GM12875 (cell line): ENCODE data around the gene SLC7A5.

Experiments
- H3K4me3 ChIP-seq: one replicate; pipeline ENCODE4 v1.5.1; 2011; ENCODE audit warnings: low read depth, low read length, control low read depth
- CTCF ChIP-seq: IDR thresholded peaks from 2 replicates; pipeline ENCODE4 v1.5.1; 2011; ENCODE audit warnings: low read depth, mild to moderate bottlenecking, control low read depth, inconsistent platforms, low read length, moderate library complexity, borderline replicate concordance; ENCODE audit not compliant: insufficient read depth

Gene SLC7A5

GRCh38 chr16:87832741-87833502 is 36.4 kb downstream of the SLC7A5 start:
- H3K4me3 ChIP-seq: no peak overlapping the region
- TF ChIP-seq CTCF: no peak

- TF ChIP-seq CTCF: no peak
These were observed 37.2 kb downstream of the SLC7A5 start for GRCh38 chr16:87832137-87832527.

GRCh38 chr16:87831421-87832136 is 37.7 kb downstream of the SLC7A5 start:
- no peak overlapping the region for H3K4me3 ChIP-seq
- no peak for TF ChIP-seq CTCF

More at GRCh38 chr16:87832137-87832527, 37.2 kb downstream of the SLC7A5 start:
- no peak overlapping the region for H3K4me3 ChIP-seq

- TF ChIP-seq CTCF: no peak
- no peak overlapping the region for H3K4me3 ChIP-seq
These were observed 38.5 kb downstream of the SLC7A5 start for GRCh38 chr16:87830673-87831420.

- H3K4me3 ChIP-seq: no peak overlapping the region
- TF ChIP-seq CTCF: no peak
These were observed 39.2 kb downstream of the SLC7A5 start for GRCh38 chr16:87829988-87830672.

GRCh38 chr16:87829622-87829980 is 39.7 kb downstream of the SLC7A5 start:
- TF ChIP-seq CTCF: no peak
- H3K4me3 ChIP-seq: no peak overlapping the region
